ENCODE data around the gene PPP2R2C. TPM values are rescaled to one million over a fixed set of nuclear protein-coding genes. Genes with fewer than 3 reads are reported as not detected.

The PPP2R2C gene
- total and polyA plus RNA-seq, 3 experiments from 2014 or later: not detected

GRCh38 chr4:6364146-6364545 is 108.3 kb downstream of the PPP2R2C start:
- Mint-ChIP-seq H3K4me3 (no peak overlapping the region), H3K9me3 (no peaks in the 10 kb centered on the region), H3K27ac (no peak overlapping the region), H3K4me1 (no peaks in the 10 kb centered on the region), H3K36me3 (no peaks in the 10 kb centered on the region), H3K27me3 (peaks cover 10 to 31% of the 10 kb centered on the region in 2 donors)
- Histone ChIP-seq H3K4me1 (ENCODE audit: insufficient read depth, low read length) (no peaks in the 10 kb centered on the region), H3K36me3 (ENCODE audit: insufficient read depth, low read length) (no peaks in the 10 kb centered on the region), H3K4me3 (ENCODE audit: low read length) (no peak overlapping the region), H3K9me3 (ENCODE audit: low read length) (no peaks in the 10 kb centered on the region), H3K27me3 (ENCODE audit: insufficient read depth, low read length, poor library complexity, severe bottlenecking) (no peaks in the 10 kb centered on the region), H3K27ac (ENCODE audit: low read depth, low read length) (no peak overlapping the region)
- POLR2A ChIA-PET: no interaction called here
- CTCF ChIA-PET: no interaction called here
- DNase-seq: no peak

GRCh38 chr4:6362896-6363295 is 109.5 kb downstream of the PPP2R2C start:
- no peaks in the 10 kb centered on the region for H3K27me3 ChIP-seq (ENCODE audit: insufficient read depth, low read length, poor library complexity, severe bottlenecking)
- POLR2A ChIA-PET: no interaction called here
- H3K36me3 Mint-ChIP-seq: no peaks in the 10 kb centered on the region

DNA sequence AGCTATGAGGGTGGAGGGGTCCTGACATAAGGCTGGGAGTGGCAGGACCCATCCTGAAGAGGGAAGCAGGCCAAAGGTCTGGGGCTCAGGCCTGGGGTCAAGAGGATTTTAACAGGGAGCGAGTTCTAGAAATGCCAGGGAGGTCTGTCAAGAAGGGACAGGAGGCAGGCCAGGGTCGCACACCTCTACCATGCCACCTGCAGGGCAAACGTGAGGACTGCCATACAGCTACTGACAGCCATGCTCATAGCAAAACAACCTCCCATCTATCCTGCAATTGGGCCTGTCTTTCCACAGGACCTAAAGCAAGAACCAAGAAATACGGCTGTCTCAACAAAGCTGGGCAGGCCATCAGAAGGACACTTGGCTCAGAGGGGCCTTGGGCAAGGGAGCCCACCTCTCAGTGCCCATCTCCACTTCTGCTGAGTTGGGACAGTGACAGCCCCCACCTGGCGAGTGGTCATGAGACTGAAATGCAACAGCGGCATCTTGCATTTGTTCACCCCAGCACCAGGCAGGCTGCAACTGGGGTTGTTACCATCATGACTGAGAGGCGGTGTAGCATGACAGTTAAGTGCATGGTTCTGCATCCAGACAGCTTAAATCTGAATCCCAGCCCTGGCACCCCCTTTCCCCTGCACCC is 110.0 kb downstream of the PPP2R2C start:
- no peaks in the 10 kb centered on the region for H3K36me3 ChIP-seq (ENCODE audit: insufficient read depth, low read length)
- ChIA-PET POLR2A (no interaction called here), CTCF (no interaction called here)
- H3K9me3 Mint-ChIP-seq: peaks cover 0 to 1% (median 0%) of the 10 kb centered on the region in 5 donors
- H3K27me3 ChIP-seq (ENCODE audit: insufficient read depth, low read length, poor library complexity, severe bottlenecking): no peaks in the 10 kb centered on the region
- H3K27ac Mint-ChIP-seq: no peak overlapping the region
- H3K36me3 Mint-ChIP-seq: no peaks in the 10 kb centered on the region
- H3K4me1 ChIP-seq (ENCODE audit: insufficient read depth, low read length): no peaks in the 10 kb centered on the region
- DNase-seq: no peak
- no peak overlapping the region for H3K4me3 ChIP-seq (ENCODE audit: low read length)
- peaks cover 12 to 27% of the 10 kb centered on the region in 2 donors for H3K27me3 Mint-ChIP-seq
- H3K4me1 Mint-ChIP-seq: no peaks in the 10 kb centered on the region
- H3K4me3 Mint-ChIP-seq: no peak overlapping the region
- no peaks in the 10 kb centered on the region for H3K9me3 ChIP-seq (ENCODE audit: low read length)
- no peak overlapping the region for H3K27ac ChIP-seq (ENCODE audit: low read depth, low read length)

More at GRCh38 chr4:6362896-6363295, 109.5 kb downstream of the PPP2R2C start:
- H3K36me3 ChIP-seq (ENCODE audit: insufficient read depth, low read length): no peaks in the 10 kb centered on the region
- CTCF ChIA-PET: no interaction called here
- no peaks in the 10 kb centered on the region for H3K4me1 Mint-ChIP-seq
- peaks cover 0 to under 1% (median 0%) of the 10 kb centered on the region in 5 donors for H3K9me3 Mint-ChIP-seq
- no peak for DNase-seq
- H3K9me3 ChIP-seq (ENCODE audit: low read length): no peaks in the 10 kb centered on the region
- no peak overlapping the region for H3K27ac ChIP-seq (ENCODE audit: low read depth, low read length)
- no peaks in the 10 kb centered on the region for H3K4me1 ChIP-seq (ENCODE audit: insufficient read depth, low read length)
- peaks cover 10 to 28% of the 10 kb centered on the region in 2 donors for H3K27me3 Mint-ChIP-seq
- H3K4me3 Mint-ChIP-seq: no peak overlapping the region
- H3K27ac Mint-ChIP-seq: no peak overlapping the region
- H3K4me3 ChIP-seq (ENCODE audit: low read length): no peak overlapping the region

GRCh38 chr4:6361076-6361784 is 111.2 kb downstream of the PPP2R2C start:
- no peaks in the 10 kb centered on the region for H3K4me1 ChIP-seq (ENCODE audit: insufficient read depth, low read length)
- no peak for DNase-seq
- no peak overlapping the region for H3K4me3 ChIP-seq (ENCODE audit: low read length)
- no peaks in the 10 kb centered on the region for H3K36me3 ChIP-seq (ENCODE audit: insufficient read depth, low read length)
- Mint-ChIP-seq H3K9me3 (peaks cover 0 to 1% (median 0%) of the 10 kb centered on the region in 5 donors), H3K4me3 (no peak overlapping the region), H3K27me3 (peaks cover 14 to 27% of the 10 kb centered on the region in 2 donors), H3K36me3 (no peaks in the 10 kb centered on the region), H3K27ac (peak overlapping the region in 1 of 8 donors; percentile 24), H3K4me1 (no peaks in the 10 kb centered on the region)
- H3K27me3 ChIP-seq (ENCODE audit: insufficient read depth, low read length, poor library complexity, severe bottlenecking): no peaks in the 10 kb centered on the region
- no peaks in the 10 kb centered on the region for H3K9me3 ChIP-seq (ENCODE audit: low read length)
- ChIA-PET CTCF (no interaction called here), POLR2A (no interaction called here)
- H3K27ac ChIP-seq (ENCODE audit: low read depth, low read length): no peak overlapping the region

- H3K9me3 ChIP-seq (ENCODE audit: low read length): no peaks in the 10 kb centered on the region
- no peaks in the 10 kb centered on the region for H3K27me3 ChIP-seq (ENCODE audit: insufficient read depth, low read length, poor library complexity, severe bottlenecking)
- Mint-ChIP-seq H3K36me3 (no peaks in the 10 kb centered on the region), H3K27me3 (peaks cover 14 to 27% of the 10 kb centered on the region in 2 donors), H3K9me3 (peaks cover 0 to 1% (median 0%) of the 10 kb centered on the region in 5 donors), H3K4me1 (no peaks in the 10 kb centered on the region), H3K4me3 (no peak overlapping the region), H3K27ac (no peak overlapping the region)
- CTCF ChIA-PET: no interaction called here
- H3K4me1 ChIP-seq (ENCODE audit: insufficient read depth, low read length): no peaks in the 10 kb centered on the region
- H3K27ac ChIP-seq (ENCODE audit: low read depth, low read length): no peak overlapping the region
- no peak for DNase-seq
- H3K36me3 ChIP-seq (ENCODE audit: insufficient read depth, low read length): no peaks in the 10 kb centered on the region
- POLR2A ChIA-PET: no interaction called here
- H3K4me3 ChIP-seq (ENCODE audit: low read length): no peak overlapping the region
These were observed 112.0 kb downstream of the PPP2R2C start for GRCh38 chr4:6360385-6360784.

GRCh38 chr4:6359536-6360308 is 112.7 kb downstream of the PPP2R2C start:
- Mint-ChIP-seq H3K27me3 (peaks cover 14 to 33% of the 10 kb centered on the region in 2 donors), H3K9me3 (peaks cover 0 to 1% (median 0%) of the 10 kb centered on the region in 5 donors)
- CTCF ChIA-PET: no interaction called here

GRCh38 chr4:6357476-6357875 is 114.9 kb downstream of the PPP2R2C start:
- CTCF ChIA-PET: no interaction called here

More at GRCh38 chr4:6359536-6360308, 112.7 kb downstream of the PPP2R2C start:
- no peaks in the 10 kb centered on the region for H3K4me1 ChIP-seq (ENCODE audit: insufficient read depth, low read length)
- Mint-ChIP-seq H3K27ac (no peak overlapping the region), H3K4me1 (peaks cover 0 to 2% (median 0%) of the 10 kb centered on the region in 3 donors), H3K36me3 (no peaks in the 10 kb centered on the region), H3K4me3 (no peak overlapping the region)
- no peaks in the 10 kb centered on the region for H3K27me3 ChIP-seq (ENCODE audit: insufficient read depth, low read length, poor library complexity, severe bottlenecking)
- POLR2A ChIA-PET: no interaction called here
- no peak overlapping the region for H3K27ac ChIP-seq (ENCODE audit: low read depth, low read length)
- no peaks in the 10 kb centered on the region for H3K36me3 ChIP-seq (ENCODE audit: insufficient read depth, low read length)
- H3K4me3 ChIP-seq (ENCODE audit: low read length): no peak overlapping the region
- H3K9me3 ChIP-seq (ENCODE audit: low read length): no peaks in the 10 kb centered on the region
- DNase-seq: no peak

DNA sequence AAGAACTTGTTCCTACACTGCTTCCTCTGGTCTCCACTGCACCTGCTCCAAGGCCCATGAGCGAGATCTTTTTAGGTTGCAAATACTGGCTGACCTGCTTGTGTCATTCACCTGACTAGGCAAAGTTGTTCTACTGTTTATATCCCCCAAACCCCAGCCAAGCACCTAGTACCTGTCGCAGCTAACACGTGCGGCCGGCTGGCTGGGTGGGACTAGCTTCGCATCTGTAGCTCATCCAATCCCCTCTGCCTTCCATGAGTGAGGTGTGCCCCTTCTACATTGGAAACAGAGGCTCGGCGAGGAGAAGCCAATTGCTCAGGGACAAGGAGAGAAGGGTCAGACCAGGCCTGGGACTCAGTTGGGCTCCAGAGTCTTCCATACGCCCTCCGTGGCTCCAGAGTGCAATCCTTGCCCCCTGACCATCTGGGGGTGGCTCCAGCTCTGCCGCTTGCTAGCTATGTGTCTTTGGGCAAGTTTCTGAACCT is 116.3 kb downstream of the PPP2R2C start:
- DNase-seq: no peak
- ChIA-PET CTCF (no interaction called here), POLR2A (no interaction called here)
- H3K27ac ChIP-seq (ENCODE audit: low read depth, low read length): no peak overlapping the region
- H3K27me3 ChIP-seq (ENCODE audit: insufficient read depth, low read length, poor library complexity, severe bottlenecking): no peaks in the 10 kb centered on the region
- peaks cover 0 to 2% (median 0%) of the 10 kb centered on the region in 3 donors for H3K4me1 Mint-ChIP-seq
- H3K9me3 Mint-ChIP-seq: peaks cover 0 to 1% (median 0%) of the 10 kb centered on the region in 5 donors
- H3K27ac Mint-ChIP-seq: no peak overlapping the region
- H3K36me3 ChIP-seq (ENCODE audit: insufficient read depth, low read length): no peaks in the 10 kb centered on the region
- peaks cover 3 to 33% of the 10 kb centered on the region in 2 donors for H3K27me3 Mint-ChIP-seq
- H3K36me3 Mint-ChIP-seq: no peaks in the 10 kb centered on the region
- H3K4me3 ChIP-seq (ENCODE audit: low read length): no peak overlapping the region
- no peaks in the 10 kb centered on the region for H3K9me3 ChIP-seq (ENCODE audit: low read length)
- no peaks in the 10 kb centered on the region for H3K4me1 ChIP-seq (ENCODE audit: insufficient read depth, low read length)
- H3K4me3 Mint-ChIP-seq: no peak overlapping the region

More at GRCh38 chr4:6357476-6357875, 114.9 kb downstream of the PPP2R2C start:
- Mint-ChIP-seq H3K4me1 (peaks cover 0 to 2% (median 0%) of the 10 kb centered on the region in 3 donors), H3K9me3 (peaks cover 0 to 1% (median 0%) of the 10 kb centered on the region in 5 donors), H3K27ac (no peak overlapping the region), H3K27me3 (peaks cover 8 to 36% of the 10 kb centered on the region in 2 donors), H3K4me3 (no peak overlapping the region), H3K36me3 (no peaks in the 10 kb centered on the region)
- Histone ChIP-seq H3K36me3 (ENCODE audit: insufficient read depth, low read length) (no peaks in the 10 kb centered on the region), H3K9me3 (ENCODE audit: low read length) (no peaks in the 10 kb centered on the region), H3K4me3 (ENCODE audit: low read length) (no peak overlapping the region), H3K27ac (ENCODE audit: low read depth, low read length) (no peak overlapping the region), H3K4me1 (ENCODE audit: insufficient read depth, low read length) (no peaks in the 10 kb centered on the region), H3K27me3 (ENCODE audit: insufficient read depth, low read length, poor library complexity, severe bottlenecking) (no peaks in the 10 kb centered on the region)
- POLR2A ChIA-PET: no interaction called here
- DNase-seq: no peak
